Measurements from ENCODE around the gene STXBP6.
"Not testable (repeated sequence)": the region's sequence is repeated elsewhere in the genome, so short reads cannot be mapped to it uniquely, and the experiment has no call there.

STXBP6 gene

DNA sequence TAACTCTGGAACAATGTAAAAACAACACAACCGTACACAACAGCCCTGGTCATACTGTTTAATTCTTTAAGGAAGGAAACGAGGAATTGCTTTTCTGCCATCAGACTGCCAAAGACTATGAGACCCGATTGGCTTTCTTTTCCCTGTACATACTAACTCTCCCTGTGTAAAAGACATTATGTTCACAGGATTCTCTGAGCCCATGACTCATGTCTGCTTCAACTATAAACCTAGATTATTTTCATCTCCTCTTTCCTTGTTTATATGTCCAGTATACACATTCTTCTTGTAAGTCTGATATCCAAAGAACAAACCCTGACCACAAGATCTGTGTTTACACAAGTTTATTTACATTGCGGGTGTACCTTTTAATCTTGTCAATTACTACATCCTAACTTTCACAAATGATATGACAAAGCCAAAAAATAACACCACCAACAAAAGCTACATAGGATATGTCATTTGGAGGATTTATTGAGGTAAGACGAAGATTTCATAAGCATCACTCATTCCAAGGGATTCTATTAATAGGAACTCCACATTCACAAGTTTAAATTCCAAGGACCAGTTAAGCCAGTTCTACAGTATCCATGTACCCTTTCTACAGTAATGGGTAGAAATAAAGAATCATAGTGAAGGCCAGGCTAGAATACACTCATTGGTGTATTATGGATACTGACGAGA, 67.3 kb downstream of the STXBP6 start:
- DNase-seq: no peak

DNA sequence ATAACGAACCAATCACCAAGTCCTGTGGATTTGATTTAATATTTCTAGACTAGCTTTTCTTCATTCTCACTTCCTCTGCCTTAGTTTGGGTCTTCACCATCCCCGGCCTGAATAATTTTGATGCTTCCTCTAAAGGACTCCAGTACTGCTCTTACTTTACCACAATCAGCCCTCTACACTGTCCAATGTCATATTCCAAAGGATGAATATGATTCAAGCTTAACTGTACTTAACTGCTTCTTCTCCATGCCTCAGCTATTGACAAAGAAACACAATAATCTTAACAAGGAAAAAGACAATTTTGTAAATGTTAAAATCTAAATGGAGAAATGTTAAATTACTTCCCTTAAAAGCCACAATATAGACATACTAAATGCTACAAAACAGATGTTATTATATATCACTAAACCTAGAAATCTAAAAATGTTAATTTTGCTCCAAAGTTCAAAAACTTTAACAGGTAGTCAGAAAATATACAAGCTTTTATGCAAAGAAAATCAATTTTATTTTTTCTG, 70.2 kb downstream of the STXBP6 start:
- no peak for DNase-seq

DNA sequence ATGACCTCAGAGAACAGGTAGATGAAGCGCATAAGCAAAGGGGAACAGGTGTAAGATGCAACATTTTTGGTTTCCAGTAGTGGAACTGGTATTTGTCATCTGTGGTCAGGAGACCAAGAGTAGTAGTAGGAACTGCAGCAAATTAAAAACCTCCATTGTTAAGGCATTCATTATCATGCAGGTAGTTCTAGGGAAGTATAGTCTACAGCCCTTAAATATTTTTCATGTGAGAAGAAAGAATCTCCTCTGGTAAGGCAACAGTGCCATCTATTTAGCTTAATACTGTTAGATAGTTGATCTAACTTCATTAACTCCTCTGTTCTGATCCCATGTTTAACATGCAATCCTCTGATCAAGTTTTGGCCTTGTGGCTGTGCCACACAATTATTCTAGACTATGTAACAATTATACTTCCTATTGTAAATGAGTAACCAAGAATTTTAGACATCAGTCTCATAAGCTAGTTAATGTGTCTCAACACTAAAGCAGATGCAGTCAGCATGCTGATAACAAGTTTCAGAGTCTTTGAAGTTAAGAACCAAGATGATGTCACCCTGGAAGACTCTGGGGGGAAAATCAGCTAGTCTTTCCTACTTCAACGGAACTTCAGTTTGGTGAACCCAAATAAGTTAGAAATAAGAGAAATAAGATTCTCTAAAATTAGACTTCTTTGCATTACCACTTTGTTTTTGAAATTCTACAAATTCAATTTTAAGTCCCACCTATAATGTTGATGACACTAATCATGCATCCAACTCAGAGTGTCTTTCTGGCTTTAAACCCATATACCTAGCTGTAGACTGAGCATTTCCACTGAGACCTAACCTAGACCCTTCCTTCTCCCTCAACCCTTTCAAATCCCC, 70.9 kb downstream of the STXBP6 start:
- no peak for DNase-seq

DNA sequence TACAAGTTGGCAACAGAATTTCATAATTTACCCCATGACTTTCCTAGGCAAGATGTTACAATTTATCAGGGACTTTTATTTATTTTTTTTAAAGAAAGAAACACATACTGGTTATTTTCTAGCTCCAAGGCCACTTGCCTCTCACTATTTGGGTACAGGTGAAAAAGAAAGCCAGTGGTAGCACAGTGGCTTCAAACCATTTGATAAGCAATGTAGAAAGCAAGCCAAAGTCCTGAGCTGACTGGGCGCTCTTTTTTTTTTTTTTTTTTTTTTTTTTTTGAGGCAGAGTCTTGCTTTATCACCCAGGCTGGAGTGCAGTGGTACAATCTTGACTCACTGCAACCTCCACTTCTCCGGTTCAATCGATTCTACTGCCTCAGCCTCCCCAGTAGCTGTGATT, 73.3 kb downstream of the STXBP6 start:
- no peak for DNase-seq

DNA sequence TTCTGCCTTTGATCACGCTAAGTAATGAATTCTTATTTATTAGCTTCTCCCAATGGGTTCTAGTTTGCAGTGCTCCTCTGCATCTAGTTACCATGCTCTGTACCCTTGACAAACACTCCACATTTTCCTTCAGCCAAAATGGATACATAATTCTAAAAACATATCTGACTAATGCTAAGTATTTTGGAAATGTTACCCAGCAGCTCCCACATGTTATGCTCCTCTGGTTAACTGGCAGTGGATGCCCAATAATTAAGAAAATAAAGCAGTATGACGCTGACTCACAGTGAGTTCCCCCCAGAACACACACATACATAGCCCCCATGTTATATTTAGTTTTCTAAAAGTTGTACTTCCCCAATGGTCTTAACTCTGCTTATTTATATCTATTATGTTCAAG, 74.6 kb downstream of the STXBP6 start:
- no peak for DNase-seq

DNA sequence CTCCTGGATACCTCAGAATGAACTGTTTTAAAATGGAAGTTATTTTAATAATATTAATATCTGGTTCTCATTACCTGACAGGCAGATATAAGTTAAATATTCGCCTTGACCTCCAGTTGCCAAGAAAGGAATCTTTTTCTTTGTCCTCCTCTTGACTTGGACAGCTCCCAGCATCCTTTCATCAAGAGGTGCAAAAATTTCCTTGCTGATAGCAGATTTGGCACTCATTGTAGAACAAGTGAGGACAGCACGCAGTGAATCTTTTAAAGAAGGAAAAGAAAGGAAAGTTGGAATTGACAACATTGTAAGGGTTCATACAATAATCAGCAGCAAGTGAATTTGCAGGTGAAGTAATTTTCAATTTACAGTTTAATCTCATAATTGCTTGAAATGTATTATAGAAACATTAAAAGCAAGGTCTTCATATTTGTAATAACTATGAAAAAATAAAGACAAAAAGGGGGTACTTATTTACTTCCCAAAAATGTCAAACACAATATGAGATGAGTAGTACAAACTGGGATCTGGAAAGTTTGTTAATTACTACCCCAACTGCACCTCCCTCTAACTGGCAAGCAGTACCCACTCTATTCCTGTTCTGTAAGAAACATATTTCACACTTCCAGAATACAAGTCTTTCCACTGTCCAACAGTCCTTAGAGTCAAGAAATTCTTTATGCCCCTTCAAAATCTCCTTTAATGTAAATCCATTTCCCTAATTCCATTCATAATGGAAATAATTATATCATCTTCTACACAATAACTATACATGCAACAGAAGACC, 75.2 kb downstream of the STXBP6 start:
- DNase-seq: no peak

DNA sequence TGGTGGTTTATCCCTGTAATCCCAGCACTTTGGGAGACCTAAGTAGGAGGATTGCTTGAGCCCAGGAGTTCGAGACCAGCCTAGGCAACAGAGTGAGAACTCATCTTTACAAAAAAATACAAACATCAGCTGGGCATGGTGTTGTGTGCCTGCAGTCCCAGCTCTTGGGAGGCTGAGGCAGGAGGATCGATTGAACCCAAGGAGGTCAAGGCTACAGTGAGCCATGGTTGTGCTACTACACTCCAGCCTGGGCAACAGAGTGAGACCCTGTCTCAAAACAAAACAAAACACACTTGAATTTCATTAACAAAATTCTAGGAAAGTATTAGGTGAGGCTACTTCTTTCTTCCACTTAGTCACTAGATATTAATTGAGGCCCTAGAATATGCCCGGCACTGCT, 77.1 kb downstream of the STXBP6 start:
- DNase-seq: no peak

DNA sequence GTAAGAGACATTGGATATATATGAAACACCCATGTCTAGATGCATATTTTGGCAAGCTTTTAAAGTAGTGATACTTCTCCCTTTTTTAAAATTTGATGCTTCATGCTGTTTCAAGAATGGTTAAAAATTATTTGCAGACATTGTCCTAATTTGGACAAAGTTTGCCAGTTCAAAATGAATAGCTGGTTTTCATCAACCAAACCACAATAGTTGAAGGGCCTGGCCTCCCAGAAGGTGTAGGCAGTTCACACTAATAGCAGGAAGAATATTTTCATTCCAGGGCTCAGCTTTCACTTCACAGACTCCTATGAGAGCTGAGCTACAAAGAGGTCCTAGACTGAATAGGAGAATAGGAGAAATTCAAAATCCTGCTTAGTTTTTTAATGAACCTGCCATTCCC, 78.7 kb downstream of the STXBP6 start:
- no peak for DNase-seq

DNA sequence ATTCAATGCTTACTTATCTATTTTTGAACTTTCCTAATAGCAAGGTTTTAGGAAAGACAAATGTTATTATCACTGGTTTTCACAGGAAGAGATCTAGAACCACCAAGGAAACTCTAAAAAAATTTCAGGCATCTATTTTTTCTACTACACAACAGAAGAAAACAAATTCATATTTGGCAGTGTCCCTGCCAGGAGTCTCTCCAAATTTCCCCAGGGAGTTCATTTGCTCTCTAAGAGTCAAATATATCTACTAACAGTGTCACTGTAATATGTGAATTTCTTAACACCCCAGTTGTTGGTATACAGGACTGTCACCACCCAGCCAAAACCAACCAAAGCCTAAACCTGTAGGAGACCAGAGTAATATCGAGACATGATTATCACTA, 83.4 kb downstream of the STXBP6 start:
- no peak for DNase-seq

DNA sequence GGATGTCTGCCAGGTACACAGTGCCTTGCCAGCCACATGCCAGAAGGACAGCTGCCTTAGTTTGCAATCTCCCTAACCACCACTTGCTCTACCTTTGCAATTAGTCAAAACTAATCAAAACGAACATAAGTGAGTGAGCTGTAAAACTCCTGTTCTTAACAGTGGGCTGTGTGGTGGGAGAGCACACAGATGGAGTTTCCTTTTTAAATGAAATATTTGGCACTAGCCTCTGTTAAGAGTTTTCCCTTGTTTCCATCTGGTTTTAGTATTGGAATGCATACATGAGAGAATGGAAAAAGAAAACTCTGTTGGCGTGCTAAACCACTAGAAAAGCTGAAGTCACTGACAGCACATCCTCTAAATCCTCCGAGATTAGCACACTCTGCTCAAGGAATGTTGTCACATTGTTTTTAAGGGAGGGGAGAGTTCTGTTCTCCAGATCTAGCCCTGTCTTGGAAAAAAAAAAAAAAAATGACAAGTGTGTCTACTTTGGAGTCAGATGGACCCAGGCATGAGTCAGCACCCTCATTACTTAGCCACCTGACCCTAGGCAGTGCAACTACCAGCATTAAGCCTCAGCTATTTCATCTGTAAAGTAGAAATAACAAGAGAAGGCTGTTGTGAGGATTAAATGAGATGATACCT, 83.9 kb downstream of the STXBP6 start:
- DNase-seq: no peak

DNA sequence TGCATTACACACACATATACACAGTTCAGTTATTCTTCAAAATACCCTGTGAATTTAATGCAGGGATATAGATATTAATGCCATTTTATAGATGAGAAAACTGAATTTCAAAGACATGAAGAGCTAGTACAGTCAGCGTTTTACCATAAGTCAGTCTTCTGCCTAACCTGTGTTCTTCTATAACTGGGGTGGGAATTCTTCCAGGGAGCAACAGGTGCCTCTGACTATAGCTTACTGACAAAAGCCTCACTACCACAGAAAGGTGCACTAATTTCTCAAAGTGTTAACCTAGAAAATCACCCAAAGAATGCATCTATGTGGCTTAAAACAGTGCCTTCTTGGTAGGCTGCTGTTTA, 84.4 kb downstream of the STXBP6 start:
- DNase-seq: no peak

DNA sequence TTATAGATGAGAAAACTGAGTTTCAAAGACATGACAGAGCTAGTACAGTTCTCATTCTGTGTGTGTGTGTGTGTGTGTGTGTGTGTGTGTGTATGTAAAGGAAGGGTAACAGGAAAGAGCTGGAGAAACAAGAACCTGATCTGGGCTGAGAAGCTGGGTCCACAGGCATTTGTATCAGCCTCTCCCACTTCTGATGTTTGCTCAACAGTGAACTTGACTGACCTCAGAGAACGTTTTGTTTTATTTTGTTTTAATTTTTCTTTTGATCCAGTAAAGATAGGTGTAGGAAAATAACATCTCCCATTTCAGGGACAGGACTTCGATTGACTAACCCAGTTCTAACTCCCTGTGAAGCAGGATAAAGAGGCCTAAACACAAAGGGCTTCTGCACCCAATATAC, 85.4 kb downstream of the STXBP6 start:
- no peak for DNase-seq

DNA sequence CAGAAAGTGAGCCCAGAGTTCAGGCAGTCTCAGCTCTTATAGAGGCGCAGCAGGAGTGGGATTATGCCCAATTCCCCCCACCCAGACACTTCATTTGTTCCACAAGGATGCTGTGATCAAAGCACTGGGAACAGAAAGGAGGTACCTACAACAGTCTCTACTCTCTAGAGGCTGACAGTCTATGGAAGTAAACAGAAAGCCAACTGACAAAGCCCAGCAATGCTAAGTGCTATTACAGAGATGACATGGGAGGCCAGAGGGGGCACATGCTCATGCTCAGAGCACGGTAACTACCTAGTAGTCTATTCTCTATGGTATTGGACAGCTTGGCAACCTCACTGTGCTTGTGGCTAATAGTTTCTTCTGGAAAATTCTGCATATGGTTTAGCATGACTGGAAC, 85.9 kb downstream of the STXBP6 start:
- no peak for DNase-seq

DNA sequence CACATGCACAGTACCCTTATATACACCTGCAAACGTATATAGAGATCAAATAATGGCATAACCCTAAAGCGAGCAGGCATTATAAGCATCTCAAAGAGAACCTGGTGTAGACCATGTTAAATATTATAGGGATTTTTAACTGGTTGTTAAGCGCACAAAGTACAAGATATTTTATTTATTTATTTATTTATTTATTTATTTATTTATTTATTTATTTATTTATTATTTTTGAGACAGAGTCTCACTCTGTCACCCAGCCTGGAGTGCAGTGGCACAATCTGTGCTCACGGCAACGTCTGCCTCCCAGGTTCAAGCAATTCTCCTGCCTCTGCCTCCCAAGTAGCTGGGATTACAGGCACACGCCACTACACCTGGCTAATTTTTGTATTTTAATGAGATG, 87.8 kb downstream of the STXBP6 start:
- DNase-seq: not testable (repeated sequence)

DNA sequence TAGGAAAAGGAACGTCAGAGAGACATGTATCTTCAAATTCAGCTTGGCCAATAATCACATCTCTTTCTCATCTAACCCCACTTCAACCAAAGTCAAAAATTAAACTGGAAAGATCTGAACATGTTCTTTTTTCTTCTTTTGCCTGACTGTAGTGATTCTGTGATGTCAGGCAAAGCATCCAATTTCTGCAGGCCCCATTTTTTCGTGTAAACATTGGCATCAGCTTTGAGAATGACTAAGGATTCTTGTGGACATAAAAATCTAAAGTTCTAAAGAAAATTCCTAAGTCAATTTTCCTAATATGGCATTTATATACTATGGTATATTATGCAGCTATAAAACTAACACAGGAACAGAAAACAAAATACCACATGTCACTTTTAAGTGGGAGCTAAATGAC, 89.1 kb downstream of the STXBP6 start:
- no peak for DNase-seq

DNA sequence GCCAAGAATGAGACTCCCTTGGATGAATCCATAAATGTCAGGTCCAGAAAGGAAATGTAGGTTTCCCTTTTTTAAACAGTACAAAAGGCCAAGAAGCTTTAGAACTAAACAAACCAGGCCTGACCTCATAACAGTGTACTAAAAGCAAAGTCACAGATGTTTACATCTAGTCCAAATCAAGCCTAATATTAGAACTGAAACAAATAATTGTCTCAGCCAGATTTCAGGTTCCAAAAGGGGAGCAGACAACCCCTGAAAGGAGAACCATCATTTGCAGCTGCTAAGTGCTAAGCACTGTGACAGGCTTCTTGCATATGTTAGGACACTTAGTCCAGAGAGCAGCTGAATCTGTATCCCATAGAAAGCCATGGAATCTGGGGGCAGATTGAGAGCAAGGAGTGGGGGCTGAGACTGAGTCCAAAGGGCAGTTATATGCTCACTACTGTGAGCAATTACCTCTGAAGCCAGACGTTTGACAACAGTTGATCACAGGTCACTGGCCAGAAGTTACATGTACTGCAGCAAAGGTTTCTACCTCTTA, 90.1 kb downstream of the STXBP6 start:
- no peak for DNase-seq

DNA sequence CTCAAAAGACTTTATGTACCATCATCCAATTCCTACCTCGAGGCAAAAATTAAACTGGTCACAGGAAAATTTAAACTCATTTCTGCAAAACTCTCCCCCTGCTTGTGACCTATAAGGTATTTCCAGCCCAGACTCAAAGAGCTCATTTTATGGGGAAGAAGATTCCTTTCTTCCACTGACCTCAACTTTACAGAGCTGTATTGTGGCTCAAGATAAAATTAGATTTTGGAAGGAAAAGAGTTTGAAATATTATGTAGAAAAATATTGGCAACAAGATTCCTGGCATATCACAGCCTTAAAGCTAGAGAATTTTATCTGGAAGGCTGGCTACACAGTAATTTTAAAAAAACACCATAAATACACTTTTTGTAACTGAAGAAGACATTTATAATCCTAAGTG, 91.7 kb downstream of the STXBP6 start:
- DNase-seq: no peak

DNA sequence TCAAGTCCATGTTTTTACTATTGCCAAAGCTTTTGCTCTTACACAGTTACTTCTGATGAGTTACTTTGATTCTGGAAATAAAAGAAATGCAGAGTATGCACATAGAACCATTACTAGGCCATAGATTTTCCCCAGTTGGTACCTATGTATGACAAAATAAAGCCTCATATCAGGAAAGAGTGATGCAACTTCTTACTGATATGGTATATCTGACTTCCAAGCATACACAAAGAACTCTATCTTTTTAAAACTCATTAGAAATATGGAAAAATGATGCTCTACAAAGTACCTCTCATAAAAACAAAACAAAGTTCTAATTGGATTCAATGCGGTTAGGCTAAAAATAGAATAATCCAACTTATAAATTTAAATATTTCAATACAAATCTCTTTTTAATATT, 92.1 kb downstream of the STXBP6 start:
- no peak for DNase-seq

DNA sequence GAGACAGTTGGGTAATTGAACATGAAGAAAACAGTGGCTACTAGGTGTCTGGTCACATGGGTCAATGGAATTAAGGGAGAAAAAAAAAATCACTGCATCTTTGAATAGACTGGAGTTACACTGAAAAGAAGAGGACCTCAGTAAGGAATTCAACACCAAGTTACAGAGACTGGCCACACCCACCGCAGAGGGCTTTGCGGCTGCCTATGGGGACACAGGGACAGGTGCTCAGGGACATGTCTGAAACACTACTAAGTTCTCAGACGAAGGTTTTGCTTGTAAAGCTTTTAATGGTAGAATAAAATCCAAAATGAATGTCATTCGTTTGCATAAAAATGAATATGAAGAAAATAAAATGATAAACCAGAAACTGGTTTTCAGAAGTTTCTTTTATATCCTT, 93.8 kb downstream of the STXBP6 start:
- DNase-seq: no peak

DNA sequence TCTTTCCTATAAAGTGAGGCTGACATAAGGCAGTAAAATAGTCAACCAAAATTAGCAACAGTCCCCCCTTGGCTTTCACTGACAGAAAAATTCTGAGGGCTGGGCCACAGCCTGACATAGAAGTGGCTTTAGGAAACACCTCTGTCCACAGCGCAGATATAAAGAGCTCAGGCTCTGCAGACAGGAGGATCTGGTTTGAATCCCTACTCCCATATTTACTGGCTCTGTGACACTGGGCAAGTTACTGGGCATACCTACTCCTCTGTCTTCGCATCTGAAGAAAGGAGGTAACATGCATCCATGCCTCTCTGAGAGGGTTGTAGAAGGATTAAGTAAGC, 95.3 kb downstream of the STXBP6 start:
- no peak for DNase-seq

DNA sequence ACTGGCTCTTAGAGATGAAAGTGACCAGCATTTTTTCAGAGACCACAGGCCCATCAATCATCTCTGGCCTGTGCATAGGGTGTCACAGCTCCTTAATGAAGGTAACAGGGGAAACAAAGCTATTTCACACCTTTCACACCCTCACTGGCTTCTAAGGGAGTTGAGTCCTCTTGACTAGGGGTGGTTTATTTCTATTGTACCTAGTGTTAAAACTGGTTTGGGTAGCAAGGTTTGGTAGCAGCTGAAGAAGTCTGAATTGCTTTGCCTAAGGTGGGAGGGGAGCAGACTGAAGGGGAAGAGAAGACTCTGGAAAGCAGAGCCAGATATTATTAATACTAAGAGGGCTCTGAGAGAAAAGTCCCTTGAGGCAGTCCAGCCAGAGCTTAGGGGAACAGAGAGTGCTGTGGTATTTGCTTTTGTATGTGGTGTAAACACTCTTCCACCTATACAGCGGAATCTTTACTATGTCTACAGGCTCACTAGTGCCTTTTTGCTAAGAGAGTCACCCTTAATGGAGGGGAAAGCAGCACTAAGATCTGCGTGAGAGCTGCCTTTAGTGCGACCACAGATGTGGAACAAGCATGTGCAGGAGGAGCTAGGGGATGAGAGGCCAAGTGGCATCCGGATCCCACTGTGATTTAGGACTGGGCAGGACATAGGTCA, 95.8 kb downstream of the STXBP6 start:
- no peak for DNase-seq
